Activated T-cell treated with anti-CD3 and anti-CD28 coated beads for 1 hour (primary cell): Measurements from ENCODE around the gene TPD52L1.

Source experiments
- DNase-seq: peaks from one replicate; pipeline ENCODE4 v3.0.0-alpha.2; 2020; ENCODE audit warnings: low read depth

Gene TPD52L1

DNA sequence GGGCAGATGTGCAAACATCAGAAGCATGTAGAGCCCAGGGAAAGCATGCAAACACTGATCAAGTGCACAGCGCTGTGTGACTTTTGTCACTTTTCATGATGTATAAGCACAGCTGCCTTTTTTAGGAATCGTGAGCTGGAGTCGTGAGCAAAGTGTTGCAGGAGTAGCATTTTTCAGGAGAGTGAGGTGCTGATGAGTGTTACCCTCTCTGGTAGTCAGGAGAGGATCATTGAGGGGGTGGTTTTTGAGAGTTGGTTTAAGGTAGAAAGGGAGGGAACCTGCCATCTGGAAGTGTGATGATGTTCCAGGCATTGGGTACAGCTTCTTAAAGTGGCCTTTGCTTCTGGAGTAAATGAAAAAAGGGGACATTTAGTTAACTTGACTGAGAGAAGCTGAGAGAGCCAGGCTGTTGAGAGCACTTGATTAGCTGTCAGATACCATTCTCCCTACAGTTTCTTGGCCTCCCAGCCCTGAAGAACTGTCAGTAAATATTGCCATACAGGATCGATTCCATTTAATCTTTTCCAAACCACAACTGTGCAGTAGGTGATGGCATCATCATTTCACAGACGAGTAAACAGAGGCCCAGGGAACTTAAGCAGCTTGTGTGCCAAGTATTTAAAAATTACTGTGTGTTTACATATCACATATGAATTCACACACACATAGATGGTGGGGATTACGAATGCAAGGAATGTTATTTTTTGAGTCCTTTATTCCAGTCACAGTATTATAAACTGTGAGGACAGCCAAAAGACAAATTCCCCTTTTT, 28.9 kb downstream of the TPD52L1 start:
- no peak for DNase-seq

DNA sequence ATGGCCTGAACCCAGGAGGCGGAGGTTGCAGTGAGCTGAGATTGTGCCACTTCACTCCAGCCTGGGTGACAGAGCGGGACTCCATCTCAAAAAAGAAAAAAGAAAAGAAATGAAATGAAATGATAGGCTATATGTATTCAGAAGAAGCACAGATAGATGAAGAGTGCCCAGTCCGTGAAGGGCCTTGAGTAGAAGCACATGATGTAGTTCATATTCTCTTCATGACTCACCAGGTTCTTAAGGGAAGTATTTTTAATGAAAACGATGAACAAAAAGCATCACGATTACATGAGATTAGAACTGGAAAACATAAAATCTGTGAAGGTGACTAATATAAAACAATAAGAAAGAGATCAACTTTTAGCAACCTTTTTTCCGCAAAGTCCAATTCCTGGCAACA, 29.8 kb downstream of the TPD52L1 start:
- no peak for DNase-seq

DNA sequence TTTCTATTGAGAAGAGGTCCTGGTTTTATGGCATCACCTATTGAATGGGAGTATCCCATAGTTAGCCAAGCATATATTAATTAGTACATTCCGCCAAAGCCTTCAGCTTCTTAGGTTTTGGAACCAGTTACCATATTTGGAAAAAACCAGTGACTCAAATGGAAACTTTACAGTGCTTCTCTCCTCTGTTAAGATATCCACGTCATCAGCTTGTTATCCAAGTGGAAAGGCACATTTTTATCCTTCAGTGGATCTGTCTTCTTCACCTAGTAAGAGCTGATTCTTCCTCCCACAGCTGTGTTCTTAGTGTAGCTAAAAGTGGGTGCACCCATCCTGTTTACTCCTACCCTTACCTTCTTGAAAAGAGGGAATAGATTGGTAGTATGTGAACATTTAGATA, 34.5 kb downstream of the TPD52L1 start:
- DNase-seq: no peak

DNA sequence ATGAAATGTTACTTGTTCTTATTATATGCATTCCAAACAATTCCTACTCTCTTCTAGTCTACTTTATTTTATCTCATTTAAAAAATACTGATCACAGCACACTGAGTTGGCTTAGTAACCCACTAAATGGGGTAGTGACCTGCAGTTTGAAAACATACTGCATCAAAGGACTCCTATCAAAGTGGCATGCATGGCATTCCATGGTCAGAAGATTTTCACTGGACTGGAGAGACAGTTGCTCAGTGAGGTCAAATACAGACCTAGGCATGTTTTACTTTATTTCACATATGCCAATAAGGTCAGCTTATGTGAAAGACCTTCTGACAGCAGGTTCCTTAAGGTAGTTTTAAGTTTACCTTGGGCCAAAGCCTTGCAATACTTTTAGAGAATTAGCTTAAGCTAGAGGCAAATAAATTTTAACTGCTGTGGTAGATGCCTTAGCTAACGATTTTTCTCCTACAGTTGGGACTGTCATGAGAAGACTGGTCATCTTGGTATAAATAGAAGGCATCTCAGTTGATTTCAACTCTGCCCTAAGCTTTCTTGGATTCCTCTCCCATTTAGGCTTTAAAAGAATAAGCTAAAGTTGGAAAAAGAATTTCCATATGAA, 35.1 kb downstream of the TPD52L1 start:
- no peak for DNase-seq

DNA sequence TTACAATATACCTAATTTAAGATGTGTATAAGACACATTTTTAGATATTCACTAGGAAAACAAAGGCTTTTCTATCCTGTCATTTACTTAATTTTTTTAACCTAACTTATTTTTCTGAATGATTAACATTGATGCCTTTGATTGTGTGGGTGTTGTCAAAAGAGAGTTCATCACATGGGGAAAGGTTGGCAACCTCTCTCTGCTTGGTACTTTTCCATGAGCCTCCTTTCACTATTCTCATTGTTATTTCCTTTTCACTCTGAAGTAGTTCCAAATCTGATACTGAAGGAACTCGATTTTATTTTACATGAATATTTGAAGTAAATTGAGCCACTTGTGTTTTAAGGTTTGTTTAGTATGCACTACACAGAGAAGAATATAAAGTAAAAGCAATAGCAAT, 35.9 kb downstream of the TPD52L1 start:
- no peak for DNase-seq

DNA sequence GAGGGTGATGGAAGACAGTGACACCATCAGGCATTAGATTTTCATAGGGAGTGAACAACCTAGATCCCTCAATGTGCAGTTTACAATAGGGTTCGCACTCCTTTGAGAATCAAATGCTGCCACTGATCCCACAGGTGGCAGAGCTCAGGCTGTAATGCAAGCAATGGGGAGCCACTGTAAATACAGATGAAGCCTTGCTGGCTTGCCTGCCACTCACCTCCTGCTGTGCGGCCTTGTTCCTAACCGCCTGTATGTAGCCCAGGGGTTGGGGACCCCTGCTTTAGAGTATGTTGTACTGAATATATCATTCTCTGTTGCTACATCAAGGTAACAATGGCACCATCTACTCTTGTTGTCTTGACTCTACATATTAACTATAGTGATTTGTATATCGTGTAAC, 37.1 kb downstream of the TPD52L1 start:
- no peak for DNase-seq

DNA sequence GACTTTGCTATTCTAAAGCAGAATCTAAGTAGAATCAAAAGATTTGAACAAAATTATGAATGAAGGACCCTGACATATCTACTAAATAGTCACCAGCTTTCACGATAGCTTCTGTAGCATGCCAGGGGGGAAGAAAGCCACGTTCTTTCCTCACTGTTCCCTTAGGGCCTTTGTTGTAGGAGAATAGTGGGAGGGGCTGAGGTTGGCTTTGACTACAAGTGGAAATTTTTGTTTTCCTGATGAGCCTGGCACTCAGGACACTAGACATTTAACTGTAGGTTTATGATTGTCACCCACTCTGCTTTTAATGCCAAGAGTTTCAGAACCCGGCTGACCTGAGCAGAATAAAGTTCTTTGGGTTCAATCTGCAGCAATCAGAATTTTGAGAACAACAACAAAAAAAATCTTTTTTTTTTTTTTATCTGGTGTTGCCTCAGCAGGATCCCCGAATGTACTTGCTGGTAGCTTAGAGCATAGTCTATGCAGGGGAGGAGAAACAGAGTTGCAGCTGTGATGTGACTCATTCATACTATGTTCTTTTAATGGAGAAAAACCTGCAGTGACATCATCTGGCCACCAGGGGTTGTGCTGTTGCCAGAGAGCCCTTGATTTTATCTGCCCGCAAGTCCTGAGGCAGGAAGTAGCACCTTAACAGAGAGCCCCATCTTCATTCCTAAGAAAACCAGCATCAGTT, 38.5 kb downstream of the TPD52L1 start:
- peak; percentile 18 for DNase-seq

DNA sequence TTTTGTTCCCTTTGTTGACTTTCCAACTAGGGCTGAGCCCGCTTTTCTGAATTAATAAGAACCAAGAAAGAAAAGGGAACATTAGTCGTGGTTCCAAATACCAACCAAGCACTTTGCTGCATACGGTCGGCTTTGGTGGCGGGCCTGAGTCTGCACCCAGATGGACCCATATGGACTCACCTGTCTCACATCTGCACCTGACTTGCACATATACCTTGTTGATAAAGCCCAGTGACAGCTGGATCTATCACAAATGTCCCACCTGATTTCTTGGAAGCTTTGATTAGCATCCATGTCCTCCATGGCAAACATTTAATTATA, 39.0 kb downstream of the TPD52L1 start:
- no peak for DNase-seq

DNA sequence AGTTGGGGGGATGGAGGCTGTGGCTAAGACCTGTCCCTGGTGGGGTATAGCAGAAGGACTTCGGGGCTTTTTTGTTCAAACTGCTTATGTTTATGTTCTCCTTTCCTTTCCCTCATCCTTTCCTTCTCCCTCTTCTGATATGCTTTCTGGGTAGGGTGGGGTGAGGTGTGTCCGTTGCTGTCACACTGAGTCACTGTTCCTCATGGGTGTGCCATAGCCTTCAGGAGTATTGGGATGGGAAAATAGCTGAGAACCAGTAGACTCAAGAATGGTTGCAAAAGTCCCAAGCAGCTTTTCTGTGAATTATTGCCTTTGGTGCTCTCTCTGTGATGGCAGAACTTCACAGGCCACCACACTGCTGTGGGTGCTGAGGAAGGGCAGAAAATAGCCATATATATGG, 39.6 kb downstream of the TPD52L1 start:
- DNase-seq: no peak

DNA sequence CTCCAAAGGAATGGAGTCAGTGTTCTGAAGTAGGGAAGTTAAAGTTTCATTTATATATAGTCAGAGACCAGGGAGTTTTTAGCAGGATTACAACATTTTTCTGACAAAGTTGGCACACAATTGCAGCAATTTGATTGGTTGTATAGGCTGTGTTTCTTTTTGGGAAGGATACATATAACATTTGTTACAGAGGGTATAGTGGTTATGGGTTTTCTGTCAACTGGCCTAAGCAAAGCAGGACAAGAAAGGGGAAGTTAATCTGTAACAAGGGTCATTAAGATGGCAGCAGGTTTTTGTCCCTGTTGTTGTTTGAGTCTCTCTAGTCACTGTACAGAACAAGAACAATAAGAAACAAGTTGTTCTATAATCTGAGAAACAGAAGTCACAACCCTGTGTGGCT, 41.4 kb downstream of the TPD52L1 start:
- no peak for DNase-seq

DNA sequence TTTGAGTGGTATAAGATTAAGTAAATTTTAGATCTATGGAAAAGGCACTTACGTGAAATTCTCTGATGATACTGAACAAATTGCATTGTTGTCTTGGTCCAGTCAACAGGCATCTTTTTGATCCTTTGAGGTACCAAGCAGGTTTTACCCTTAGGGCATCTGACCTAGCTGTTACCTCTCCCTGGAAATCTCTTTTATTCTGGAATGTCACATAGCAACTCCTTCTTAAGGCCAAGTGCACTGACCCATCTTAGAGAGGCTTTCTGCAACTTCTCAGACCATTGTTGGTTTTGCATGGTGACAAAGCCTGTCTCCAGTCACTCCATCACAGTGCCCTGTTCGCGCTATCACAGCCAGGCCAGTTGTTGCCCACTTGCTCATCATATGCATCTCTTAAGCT, 42.0 kb downstream of the TPD52L1 start:
- no peak for DNase-seq

DNA sequence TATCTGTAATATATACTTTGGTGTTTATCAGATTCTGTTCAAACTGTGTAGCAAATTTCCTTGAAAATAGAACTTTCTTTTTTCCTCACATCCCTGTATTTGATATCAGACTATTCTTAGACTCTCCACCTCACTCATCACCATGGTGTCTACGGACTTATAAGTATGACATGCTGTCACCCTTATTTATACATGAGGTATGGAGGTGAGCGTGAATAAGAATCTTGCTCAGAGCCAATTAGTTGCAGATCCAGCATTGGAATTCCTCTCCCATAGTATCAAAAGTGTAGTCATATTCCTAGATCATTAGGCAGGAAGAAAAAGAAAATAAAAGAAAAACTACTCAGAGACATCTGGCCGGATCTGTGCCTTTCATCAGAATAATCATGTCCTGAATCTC, 43.0 kb downstream of the TPD52L1 start:
- no peak for DNase-seq

DNA sequence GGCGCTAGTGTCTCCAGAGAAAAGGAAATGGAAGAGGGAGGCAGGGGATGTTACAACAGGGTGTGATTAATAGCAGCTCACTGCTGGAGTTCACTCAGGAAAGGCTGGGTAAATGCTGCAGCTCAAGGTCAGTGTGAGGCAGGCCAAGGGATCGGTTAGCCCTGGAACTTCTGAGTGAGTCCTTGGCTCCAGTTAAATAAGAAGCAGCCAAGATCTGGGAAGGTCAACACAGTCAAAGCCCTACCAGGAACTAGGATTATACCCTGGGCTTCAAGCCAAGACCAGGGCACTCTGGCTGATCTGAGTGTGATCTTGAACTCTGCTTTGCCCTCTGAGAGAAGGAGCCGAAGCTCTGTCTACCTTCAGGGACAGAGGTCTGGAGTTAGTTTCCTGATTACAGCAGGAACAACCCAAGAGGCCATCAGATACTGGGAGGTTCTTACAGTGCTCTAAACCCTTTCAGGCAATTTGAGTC, 44.3 kb downstream of the TPD52L1 start:
- no peak for DNase-seq

DNA sequence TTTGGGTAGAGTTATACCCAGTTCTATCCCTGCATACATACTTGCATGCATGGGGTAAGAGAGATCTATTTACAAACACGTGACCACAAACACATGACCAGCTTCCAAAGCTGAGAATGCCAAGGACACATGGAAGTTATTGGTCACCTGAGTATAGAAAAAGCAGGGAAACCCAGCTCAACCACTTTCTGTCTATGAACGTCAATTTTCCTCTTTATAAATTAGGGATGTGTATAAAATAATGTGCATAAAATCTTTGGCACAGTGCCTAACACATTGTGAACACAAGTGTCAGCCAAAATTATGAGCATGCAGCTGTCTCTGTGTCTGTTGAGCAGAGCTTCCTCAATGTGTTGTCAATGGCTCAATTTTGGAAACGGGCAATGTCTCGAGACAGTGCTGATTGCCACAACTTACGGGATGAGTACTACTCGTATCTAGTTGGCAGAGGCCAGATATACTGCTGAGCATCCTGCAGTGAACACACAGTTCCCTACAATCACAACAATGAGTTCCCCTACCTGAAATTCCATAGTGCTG, 44.9 kb downstream of the TPD52L1 start:
- DNase-seq: no peak

DNA sequence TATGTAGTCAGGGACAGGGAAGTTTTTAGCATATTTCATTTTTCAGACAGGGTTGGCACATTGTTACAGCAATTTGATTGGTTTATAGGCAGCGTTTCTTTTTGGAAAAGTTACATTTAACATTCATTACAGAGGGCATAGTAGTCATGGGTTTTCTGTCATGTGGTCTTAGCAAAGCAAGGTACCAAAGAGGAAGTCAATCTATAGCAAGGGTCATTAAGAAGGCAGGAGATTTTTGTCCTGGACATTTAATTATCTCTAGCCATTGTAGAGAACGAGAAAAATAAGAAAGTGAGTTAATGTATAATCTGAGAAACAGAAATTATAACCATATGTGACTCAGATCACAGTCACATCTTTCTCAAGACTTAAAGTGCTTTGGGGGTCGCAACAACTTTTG, 47.4 kb downstream of the TPD52L1 start:
- no peak for DNase-seq

DNA sequence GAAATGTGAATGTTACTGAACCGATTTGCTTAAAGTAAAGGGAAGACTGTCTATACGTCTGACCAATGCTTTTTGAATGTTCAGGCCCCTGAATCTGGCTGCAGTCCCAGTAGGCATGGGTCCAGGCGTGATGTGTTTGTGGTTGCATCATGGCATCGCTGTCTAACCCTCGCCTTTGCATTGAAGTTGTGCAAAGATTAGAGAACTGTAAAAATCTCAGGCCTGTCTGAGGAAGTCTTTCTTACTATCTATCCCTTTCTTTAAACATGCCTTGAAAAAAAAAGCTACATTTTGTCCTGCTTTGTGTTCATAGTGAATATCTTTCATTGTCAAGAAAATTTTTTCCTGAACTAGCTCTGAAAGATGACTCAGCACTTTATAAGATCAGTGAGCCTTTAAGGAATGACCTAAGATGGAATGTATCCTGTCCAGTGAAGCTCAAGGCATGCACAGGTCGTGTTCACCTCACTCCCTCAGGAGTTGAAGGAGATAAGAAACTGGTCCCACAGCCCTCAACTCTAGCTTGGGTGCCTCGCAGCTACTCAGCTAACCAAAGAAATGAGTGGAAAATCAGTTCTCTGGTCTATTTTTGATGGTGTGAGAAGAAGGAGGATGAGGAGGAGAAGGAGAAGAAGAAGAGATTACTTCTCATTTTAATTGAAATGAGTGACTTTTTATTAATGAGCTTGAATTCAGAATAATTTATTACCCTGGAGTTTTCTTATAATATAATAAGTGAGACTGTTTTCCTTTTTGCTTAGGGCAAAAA, 48.6 kb downstream of the TPD52L1 start:
- no peak for DNase-seq

DNA sequence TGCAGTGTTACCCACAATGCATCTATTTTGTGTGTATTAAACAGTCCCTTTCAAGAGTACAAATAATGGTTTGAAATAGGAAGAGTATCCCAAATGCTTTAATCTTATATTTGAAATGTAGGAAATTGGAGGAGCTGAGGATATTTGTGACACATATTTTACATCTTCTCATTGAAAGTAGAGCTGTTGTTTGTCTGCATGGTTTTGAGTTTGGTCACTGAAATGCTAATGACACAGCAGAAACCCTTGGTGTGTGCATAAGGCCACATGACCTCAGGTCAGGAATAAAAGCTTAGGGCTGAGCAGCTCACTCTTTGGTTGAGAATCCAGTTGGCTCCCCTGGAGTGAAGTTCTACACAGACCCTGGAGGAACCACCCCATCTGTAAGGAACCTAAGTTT, 49.8 kb downstream of the TPD52L1 start:
- no peak for DNase-seq

DNA sequence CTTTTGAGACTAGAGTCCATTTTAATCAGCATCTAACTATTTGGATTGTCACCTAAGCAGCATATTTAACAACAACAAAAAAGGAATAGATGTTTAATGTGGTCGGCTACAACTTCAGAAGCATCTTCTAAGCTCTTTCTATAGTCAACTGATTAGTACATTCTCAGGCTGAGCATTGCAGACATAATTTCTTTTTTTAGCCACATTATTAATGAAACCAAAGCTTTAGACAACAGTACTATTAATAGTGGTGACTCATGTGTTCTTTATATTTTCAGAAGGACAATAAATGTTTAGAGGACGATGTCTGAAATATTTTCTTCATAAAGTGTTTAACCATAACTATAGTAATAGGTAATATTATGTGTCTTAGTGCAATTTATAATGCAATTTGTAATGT, 52.4 kb downstream of the TPD52L1 start:
- no peak for DNase-seq

DNA sequence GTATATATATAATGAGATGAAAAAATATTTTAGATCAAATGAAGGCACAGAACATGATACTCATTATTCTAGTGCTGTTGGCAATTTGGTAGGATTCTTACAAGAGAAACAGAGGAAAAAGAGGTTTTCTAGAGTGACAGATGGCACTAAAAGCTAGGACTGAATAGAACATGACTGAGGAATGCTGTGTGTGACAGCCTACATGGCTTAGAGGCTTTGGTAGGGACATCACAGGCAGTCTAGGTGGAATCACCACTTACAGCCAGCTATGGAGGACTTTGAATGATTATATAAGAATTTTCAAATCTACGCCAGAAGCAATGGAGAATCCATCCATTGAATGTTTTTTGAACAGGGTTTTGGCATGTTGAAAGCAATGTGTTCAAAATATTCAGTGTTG, 52.8 kb downstream of the TPD52L1 start:
- no peak for DNase-seq

DNA sequence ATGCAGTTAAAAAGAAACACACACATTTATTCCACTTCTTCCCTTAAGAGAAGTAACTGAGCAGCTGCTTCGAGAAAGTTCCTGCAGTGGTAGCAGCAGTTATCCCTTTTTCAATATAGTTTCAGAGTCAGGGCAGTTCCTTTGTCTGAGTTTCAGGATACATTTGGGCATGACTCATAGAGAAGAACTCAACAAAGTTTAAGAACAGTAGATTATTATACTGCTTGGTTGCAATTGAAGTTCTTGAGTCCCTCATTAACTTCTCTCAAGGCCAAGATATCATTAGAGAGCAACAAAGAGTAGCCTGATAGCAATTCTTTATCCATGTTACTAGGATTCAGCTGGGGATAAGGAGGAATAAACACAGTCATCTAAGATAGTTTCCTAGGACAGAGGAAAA, 54.4 kb downstream of the TPD52L1 start:
- no peak for DNase-seq

DNA sequence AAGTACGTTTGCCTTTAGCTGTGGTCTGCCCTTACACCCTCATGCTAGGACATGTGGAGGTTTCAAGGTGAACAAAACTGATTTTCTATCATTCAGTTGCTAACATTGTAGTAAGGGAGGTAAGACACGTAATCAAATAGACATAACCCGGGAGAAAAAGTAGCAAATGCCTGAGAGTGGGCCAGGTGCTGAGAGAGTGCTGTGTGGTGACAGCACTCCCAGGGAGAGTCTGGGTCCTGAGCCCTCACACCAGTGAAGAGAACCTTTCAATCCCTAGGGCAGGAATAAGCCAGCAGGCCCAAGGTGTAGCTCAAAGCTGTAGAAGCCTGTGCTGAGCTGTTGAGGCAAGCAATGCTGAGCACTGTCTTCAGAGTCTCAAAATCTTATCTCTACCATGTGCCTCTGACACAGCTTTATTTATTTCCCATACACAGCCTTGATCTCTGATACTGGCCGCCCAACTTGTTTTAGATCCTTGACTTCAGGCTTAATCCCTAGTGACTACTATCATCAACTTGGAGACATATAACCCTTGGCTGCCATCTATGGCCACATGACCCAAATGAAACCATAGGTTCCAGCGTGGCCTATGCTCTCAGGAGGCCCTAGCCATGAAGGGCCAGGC, 55.2 kb downstream of the TPD52L1 start:
- DNase-seq: no peak

DNA sequence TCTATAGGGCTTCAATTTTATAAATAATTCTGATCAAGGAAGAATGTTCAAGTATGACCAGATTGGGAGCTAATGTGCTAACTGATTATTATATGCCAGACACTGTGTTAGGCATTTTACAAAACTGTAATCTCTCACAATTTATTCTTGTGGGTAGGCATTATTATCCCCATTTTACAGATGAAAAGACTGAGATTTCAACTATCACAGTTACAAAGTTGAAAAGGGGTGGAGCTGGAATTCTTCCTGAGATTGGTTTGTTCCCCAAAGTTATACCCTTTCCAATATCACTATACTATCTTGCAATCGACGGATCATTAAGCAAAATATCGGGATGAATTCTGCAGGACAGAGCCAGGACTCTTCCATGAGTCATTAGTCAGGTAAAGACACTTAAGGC, 57.1 kb downstream of the TPD52L1 start:
- no peak for DNase-seq
